Measurements from ENCODE around the gene C5AR1. TPM values are rescaled to one million over a fixed set of nuclear protein-coding genes. Genes with fewer than 3 reads are reported as not detected.

C5AR1 gene
- total and polyA plus RNA-seq, 9 of the 15 experiments (the other 6 are each of a cell fraction or from before 2014, with no cell fraction given): 0.06 to 1.6 (median 0.28) TPM; not detected in 3

DNA sequence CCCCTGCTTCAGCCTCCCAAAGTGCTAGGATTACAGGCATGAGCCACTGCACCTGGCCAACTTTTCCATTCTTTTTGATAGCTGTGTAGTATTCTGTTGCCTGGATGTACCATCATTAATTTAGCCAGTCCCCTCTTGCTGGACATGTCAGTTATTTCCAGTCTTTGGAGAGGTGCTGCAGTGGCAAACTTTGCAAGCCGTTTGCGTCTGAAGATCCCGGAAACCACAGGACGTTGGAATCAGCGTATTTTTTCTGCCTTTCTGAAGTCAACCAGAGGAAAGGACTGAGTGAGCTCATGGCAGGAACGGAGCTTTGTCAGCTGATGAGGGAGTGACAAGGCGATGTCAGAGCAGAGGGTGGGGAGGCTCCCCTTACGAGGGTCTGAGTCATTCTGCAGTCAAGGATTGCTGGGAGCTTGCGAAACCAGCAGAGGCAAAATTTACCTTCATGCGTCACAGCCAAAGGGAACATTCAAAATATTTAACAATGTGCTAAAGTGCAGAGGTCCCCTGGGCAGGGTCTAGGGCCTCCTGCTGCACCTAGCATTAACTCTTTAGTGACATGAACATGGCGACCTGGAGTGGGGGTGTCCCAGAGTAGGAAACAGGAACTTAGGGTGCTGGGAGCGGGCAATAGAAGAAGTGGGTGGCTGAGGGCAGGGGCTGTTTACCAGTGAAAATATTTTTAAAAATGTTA lies 5.6 kb downstream of the C5AR1 start:
- intact Hi-C loops (cut with micrococcal nuclease): no loop called here
- BruUV-seq (replicated peaks): no TSS peak
- peak overlapping the region; percentile 71; the same call in 2 of the 3 replicates for H3K27ac ChIP-seq (ENCODE audit: extremely low read depth, low read depth, low read length)
- no peaks in the 10 kb centered on the region for H3K27me3 ChIP-seq (ENCODE audit: control insufficient read depth in 2 of 2, insufficient read depth in 2 of 2, low read length in 2 of 2)
- POLR2A ChIA-PET: interaction anchor here (0.6 to 1.1 kb wide), 9 partner anchors 8 to 87 kb away, joined by 3 to 8 read pairs (median 3); partner anchors contain the start of gene DHX34
- DNase-seq (ENCODE audit: extremely low read depth in 1 of 4, low spot score in 3 of 4) (peak; percentile 79 to 93 (median 84)), ATAC-seq (peak; percentile 94), FAIRE-seq (peak; percentile 99)
- peak overlapping the region; percentile 83 for H2AFZ ChIP-seq (ENCODE audit: low read depth, low read length)
- peak overlapping the region; percentile 36 to 71; a peak in 3 of 4 replicates for H3K9ac ChIP-seq (ENCODE audit: insufficient read depth in 1 of 2, low read depth in 2 of 2, low read length in 2 of 2)
- in situ Hi-C loops (cut with MboI): no loop called here
- no peaks in the 10 kb centered on the region for H4K20me1 ChIP-seq (replicated peaks; ENCODE audit: control insufficient read depth, insufficient read depth, low read length)
- CTCF ChIA-PET (ENCODE audit: low intra/inter-chr PET ratio): no interaction called here
- H3K9me1 ChIP-seq (ENCODE audit: control insufficient read depth, insufficient read depth, low read length): no peaks in the 10 kb centered on the region
- H3K4me3 ChIP-seq: no peak overlapping the region
- no peaks in the 10 kb centered on the region for H3K36me3 ChIP-seq (ENCODE audit: control insufficient read depth, insufficient read depth, low read length)
- 4% methylated on average over 12 of the region's 12 CpGs for WGBS (ENCODE audit: insufficient coverage, low coverage, missing lambda C conversion rate)
- no peaks in the 10 kb centered on the region for H3K9me3 ChIP-seq (replicated peaks; ENCODE audit: control insufficient read depth, insufficient read depth, low read depth, low read length)
- H3K4me1 ChIP-seq (replicated peaks in 1 of 2; ENCODE audit: control insufficient read depth in 2 of 2, insufficient read depth in 2 of 2, low read length in 2 of 2): peaks cover 14 to 27% of the 10 kb centered on the region in 2 experiments; a peak in 4 of 5 replicates
- peak overlapping the region; percentile 71 for H3K4me2 ChIP-seq (ENCODE audit: insufficient read depth, low read length)
- no peaks in the 10 kb centered on the region for H3K79me2 ChIP-seq (ENCODE audit: control insufficient read depth, insufficient read depth, low read length)
- no peak for TF ChIP-seq ZNF431 (CRISPR knock-in tag; IDR thresholded peaks at IDR 0.05)
- TF ChIP-seq MIER1 (IDR thresholded peaks at IDR 0.05; ENCODE audit: low read depth): no peak
- TF ChIP-seq, protein P1, sequence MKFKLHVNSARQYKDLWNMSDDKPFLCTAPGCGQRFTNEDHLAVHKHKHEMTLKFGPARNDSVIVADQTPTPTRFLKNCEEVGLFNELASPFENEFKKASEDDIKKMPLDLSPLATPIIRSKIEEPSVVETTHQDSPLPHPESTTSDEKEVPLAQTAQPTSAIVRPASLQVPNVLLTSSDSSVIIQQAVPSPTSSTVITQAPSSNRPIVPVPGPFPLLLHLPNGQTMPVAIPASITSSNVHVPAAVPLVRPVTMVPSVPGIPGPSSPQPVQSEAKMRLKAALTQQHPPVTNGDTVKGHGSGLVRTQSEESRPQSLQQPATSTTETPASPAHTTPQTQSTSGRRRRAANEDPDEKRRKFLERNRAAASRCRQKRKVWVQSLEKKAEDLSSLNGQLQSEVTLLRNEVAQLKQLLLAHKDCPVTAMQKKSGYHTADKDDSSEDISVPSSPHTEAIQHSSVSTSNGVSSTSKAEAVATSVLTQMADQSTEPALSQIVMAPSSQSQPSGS (CRISPR knock-in tag; IDR thresholded peaks at IDR 0.05): no peak
- TF ChIP-seq ZNF140 (CRISPR knock-in tag; IDR thresholded peaks at IDR 0.05): no peak
- TF ChIP-seq CBX1 (IDR thresholded peaks at IDR 0.05; ENCODE audit: low read depth): no peak
- no peak for TF ChIP-seq PHTF2 (CRISPR knock-in tag; IDR thresholded peaks at IDR 0.05)
- TF ChIP-seq ZNF436 (CRISPR knock-in tag; IDR thresholded peaks at IDR 0.05): no peak
- no peak for TF ChIP-seq ZNF561 (CRISPR knock-in tag; conservative IDR thresholded peaks at IDR 0.05)
- no peak for TF ChIP-seq ZNF699 (CRISPR knock-in tag; IDR thresholded peaks at IDR 0.05; ENCODE audit: insufficient replicate concordance)
- 0 out of 2 replicates have a peak, but pooled peaks have one; percentile 61 for TF ChIP-seq ZEB2 (IDR thresholded peaks at IDR 0.05)
- TF ChIP-seq CHD4 (IDR thresholded peaks at IDR 0.05; ENCODE audit: insufficient read depth, insufficient replicate concordance, low read depth, low read length, poor library complexity, severe bottlenecking): no peak
- 0 out of 2 replicates have a peak, but pooled peaks have one; percentile 42 for TF ChIP-seq NFRKB (IDR thresholded peaks at IDR 0.05; ENCODE audit: low read depth)
- no peak for TF ChIP-seq SMAD2 (IDR thresholded peaks at IDR 0.05; ENCODE audit: low read depth, low read length)
- TF ChIP-seq, protein P2, sequence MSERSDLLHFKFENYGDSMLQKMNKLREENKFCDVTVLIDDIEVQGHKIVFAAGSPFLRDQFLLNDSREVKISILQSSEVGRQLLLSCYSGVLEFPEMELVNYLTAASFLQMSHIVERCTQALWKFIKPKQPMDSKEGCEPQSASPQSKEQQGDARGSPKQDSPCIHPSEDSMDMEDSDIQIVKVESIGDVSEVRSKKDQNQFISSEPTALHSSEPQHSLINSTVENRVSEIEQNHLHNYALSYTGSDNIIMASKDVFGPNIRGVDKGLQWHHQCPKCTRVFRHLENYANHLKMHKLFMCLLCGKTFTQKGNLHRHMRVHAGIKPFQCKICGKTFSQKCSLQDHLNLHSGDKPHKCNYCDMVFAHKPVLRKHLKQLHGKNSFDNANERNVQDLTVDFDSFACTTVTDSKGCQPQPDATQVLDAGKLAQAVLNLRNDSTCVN (CRISPR knock-in tag; IDR thresholded peaks at IDR 0.05): no peak
- TF ChIP-seq, protein P3, sequence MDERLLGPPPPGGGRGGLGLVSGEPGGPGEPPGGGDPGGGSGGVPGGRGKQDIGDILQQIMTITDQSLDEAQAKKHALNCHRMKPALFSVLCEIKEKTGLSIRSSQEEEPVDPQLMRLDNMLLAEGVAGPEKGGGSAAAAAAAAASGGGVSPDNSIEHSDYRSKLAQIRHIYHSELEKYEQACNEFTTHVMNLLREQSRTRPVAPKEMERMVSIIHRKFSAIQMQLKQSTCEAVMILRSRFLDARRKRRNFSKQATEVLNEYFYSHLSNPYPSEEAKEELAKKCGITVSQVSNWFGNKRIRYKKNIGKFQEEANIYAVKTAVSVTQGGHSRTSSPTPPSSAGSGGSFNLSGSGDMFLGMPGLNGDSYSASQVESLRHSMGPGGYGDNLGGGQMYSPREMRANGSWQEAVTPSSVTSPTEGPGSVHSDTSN (CRISPR knock-in tag; IDR thresholded peaks at IDR 0.05; ENCODE audit: low read depth): peak; percentile 58; the same call in 1 of the 2 replicates
- TF ChIP-seq, protein P3 (tag; conservative IDR thresholded peaks at IDR 0.05; ENCODE audit: low read depth): peak; percentile 82
- peak; percentile 93 for TF ChIP-seq MEIS2 (IDR thresholded peaks at IDR 0.05; ENCODE audit: partially characterized antibody)
- TF ChIP-seq CCNT2 (IDR thresholded peaks at IDR 0.05; ENCODE audit: borderline replicate concordance, extremely low read depth, insufficient read length, low read depth, low read length): no peak

Measured in K562 (cell line).